ENCODE data around the gene MUC21. TPM values are rescaled to one million over a fixed set of nuclear protein-coding genes. Genes with fewer than 3 reads are reported as not detected.
"Not testable (repeated sequence)": the region's sequence is repeated elsewhere in the genome, so short reads cannot be mapped to it uniquely, and the experiment has no call there.

The MUC21 gene
- total and polyA plus RNA-seq, 5 donors from 2014 or later = not detected

DNA sequence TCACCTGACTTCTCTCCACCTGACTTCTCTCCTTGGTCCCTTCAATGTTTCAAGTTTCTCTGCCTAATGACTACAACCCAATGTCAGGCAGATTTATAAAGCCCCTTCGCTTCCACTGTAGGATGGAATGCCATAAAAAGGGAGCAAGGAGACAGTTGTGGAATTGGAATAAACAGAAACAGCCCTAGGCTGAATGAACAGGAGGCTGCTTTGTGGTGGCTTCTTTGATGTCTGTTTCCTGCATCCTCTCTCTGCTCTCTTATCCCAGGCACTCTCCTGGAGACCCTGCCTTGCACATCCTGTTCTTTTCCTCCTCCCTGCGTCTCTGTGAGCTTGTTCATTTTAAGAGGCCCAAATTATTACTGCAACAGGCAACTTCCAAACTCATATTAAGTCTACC is 25.8 kb upstream of the MUC21 start:
- no peak for DNase-seq
- Histone ChIP-seq H3K4me1 (ENCODE audit: control insufficient read depth, insufficient read depth, low read length, poor library complexity, severe bottlenecking) (peaks cover 14% of the 10 kb centered on the region), H3K9me3 (ENCODE audit: control insufficient read depth in 2 of 2, low read length in 2 of 2) (no peaks in the 10 kb centered on the region), H3K4me3 (ENCODE audit: low read depth, low read length) (no peak overlapping the region), H3K36me3 (ENCODE audit: control insufficient read depth, insufficient read depth, low read length) (no peaks in the 10 kb centered on the region), H3K27me3 (ENCODE audit: control insufficient read depth, insufficient read depth, low read length) (peaks cover 3% of the 10 kb centered on the region), H3K27ac (ENCODE audit: insufficient read depth, low read length, poor library complexity, severe bottlenecking) (no peak overlapping the region)
- no peaks in the 10 kb centered on the region for H3K36me3 Mint-ChIP-seq
- H3K4me1 Mint-ChIP-seq = peaks cover 5 to 23% (median 6%) of the 10 kb centered on the region in 4 donors
- H3K9me3 Mint-ChIP-seq = peaks cover 0 to 4% (median 0%) of the 10 kb centered on the region in 7 donors
- H3K27me3 Mint-ChIP-seq = peaks cover 35% of the 10 kb centered on the region
- H3K4me3 Mint-ChIP-seq = peak overlapping the region in 1 of 4 donors; percentile 32
- H3K27ac Mint-ChIP-seq = peak overlapping the region in 2 of 3 donors; percentile 23 to 78
- no peak for ATAC-seq (ENCODE audit: low read depth in 2 of 2)

DNA sequence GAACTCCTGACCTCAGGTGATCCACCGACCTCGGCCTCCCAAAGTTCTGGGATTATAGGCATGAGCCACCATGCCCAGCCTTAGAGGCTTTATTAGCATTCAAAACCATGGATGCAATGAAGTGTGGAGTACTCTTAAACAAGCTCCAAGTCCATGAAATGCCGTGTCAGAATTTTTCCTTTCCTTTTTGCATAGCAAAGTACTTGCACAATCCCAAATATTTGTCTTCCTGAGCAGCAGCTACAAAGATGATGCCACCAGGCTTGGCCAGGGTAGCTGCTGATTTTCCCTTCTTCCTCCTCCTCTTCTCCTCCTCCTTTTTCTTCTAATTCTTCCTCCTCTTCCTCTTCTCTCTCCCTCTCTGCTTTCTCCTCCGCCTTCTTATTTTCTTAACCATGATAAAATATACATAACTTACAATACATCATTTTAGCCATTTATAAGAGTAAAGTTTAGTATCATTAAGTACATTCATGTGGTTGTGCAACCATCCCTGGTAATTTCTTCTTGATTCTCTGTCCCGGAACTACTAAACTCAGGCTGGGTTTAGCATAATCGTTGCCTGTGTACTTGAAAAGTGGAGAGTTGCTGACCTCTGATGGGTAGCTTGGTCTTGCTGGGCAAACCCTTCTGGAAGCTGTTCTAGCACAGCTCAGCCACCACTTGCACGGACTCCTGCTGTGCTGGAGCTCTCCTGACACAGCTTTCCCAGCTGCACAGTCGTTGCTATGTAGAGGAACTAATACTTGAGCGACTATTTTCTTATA is 22.4 kb upstream of the MUC21 start:
- DNase-seq (no peak), ATAC-seq (ENCODE audit: low read depth in 2 of 2) (no peak)
- Histone ChIP-seq H3K9me3 (ENCODE audit: control insufficient read depth in 2 of 2, low read length in 2 of 2) (no peaks in the 10 kb centered on the region), H3K4me3 (ENCODE audit: low read depth, low read length) (no peak overlapping the region), H3K4me1 (ENCODE audit: control insufficient read depth, insufficient read depth, low read length, poor library complexity, severe bottlenecking) (peaks cover 2% of the 10 kb centered on the region), H3K27ac (ENCODE audit: insufficient read depth, low read length, poor library complexity, severe bottlenecking) (no peak overlapping the region), H3K27me3 (ENCODE audit: control insufficient read depth, insufficient read depth, low read length) (peaks cover 5% of the 10 kb centered on the region), H3K36me3 (ENCODE audit: control insufficient read depth, insufficient read depth, low read length) (no peaks in the 10 kb centered on the region)
- Mint-ChIP-seq H3K4me1 (peaks cover 0 to 13% (median 6%) of the 10 kb centered on the region in 4 donors), H3K27ac (peak overlapping the region in 1 of 3 donors; percentile 52), H3K27me3 (peaks cover 49% of the 10 kb centered on the region), H3K4me3 (no peak overlapping the region), H3K36me3 (peaks cover 3% of the 10 kb centered on the region), H3K9me3 (peaks cover 0 to 4% (median 0%) of the 10 kb centered on the region in 7 donors)

DNA sequence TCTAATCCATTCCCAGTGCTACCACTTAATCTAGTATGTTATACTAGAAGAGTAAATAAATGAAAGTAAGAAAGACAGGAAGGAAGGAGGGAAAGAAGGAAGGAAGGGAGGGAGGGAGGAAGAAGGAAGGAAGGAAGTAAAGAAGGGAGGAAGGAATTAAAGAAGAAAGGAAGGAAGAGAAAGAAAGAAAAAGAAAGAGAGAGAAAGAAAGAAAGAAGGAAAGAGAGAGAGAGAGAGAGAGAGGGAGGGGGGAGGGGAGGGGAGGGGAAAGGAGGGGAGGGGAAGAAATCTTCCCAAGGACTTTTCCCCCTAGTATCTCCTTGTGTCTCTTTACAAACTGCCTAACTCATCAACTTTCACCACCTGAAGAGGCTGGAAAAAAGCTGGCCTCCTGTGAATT is 20.8 kb upstream of the MUC21 start:
- Histone ChIP-seq H3K4me3 (ENCODE audit: low read depth, low read length) (no peak overlapping the region), H3K36me3 (ENCODE audit: control insufficient read depth, insufficient read depth, low read length) (no peaks in the 10 kb centered on the region), H3K27me3 (ENCODE audit: control insufficient read depth, insufficient read depth, low read length) (peaks cover 5% of the 10 kb centered on the region), H3K27ac (ENCODE audit: insufficient read depth, low read length, poor library complexity, severe bottlenecking) (no peak overlapping the region), H3K9me3 (ENCODE audit: control insufficient read depth in 2 of 2, low read length in 2 of 2) (no peaks in the 10 kb centered on the region), H3K4me1 (ENCODE audit: control insufficient read depth, insufficient read depth, low read length, poor library complexity, severe bottlenecking) (no peaks in the 10 kb centered on the region)
- H3K27ac Mint-ChIP-seq = no peak overlapping the region
- H3K4me3 Mint-ChIP-seq = no peak overlapping the region
- H3K4me1 Mint-ChIP-seq = peaks cover 0 to 6% (median 4%) of the 10 kb centered on the region in 4 donors
- no peak for DNase-seq
- H3K27me3 Mint-ChIP-seq = peaks cover 59% of the 10 kb centered on the region
- ATAC-seq (ENCODE audit: low read depth in 2 of 2) = no peak
- H3K36me3 Mint-ChIP-seq = peaks cover 3% of the 10 kb centered on the region
- H3K9me3 Mint-ChIP-seq = peaks cover 0 to 3% (median 0%) of the 10 kb centered on the region in 7 donors

DNA sequence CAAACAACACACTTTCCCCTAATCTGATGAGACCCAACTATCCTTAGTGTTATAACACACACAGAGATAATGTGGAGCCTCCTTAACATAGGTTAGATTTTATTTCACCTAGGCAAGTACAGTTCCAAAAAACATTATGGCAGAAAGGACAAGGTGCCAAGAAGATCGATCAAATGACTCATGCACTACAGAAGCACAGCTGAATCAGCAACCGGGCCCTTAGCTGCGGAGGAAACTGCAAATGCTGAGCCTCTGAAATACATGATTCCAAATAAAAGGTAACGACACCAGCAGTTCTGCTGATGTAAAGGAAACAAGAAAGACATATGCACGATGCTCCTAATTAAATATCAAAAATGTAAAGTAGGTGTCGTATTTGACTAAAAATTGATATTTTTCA is 19.9 kb upstream of the MUC21 start:
- DNase-seq (no peak), ATAC-seq (ENCODE audit: low read depth in 2 of 2) (no peak)
- Histone ChIP-seq H3K27me3 (ENCODE audit: control insufficient read depth, insufficient read depth, low read length) (peaks cover 5% of the 10 kb centered on the region), H3K27ac (ENCODE audit: insufficient read depth, low read length, poor library complexity, severe bottlenecking) (no peak overlapping the region), H3K4me3 (ENCODE audit: low read depth, low read length) (no peak overlapping the region), H3K36me3 (ENCODE audit: control insufficient read depth, insufficient read depth, low read length) (no peaks in the 10 kb centered on the region), H3K4me1 (ENCODE audit: control insufficient read depth, insufficient read depth, low read length, poor library complexity, severe bottlenecking) (no peaks in the 10 kb centered on the region), H3K9me3 (ENCODE audit: control insufficient read depth in 2 of 2, low read length in 2 of 2) (no peaks in the 10 kb centered on the region)
- Mint-ChIP-seq H3K27me3 (peaks cover 59% of the 10 kb centered on the region), H3K9me3 (peaks cover 0 to 1% (median 0%) of the 10 kb centered on the region in 7 donors), H3K27ac (no peak overlapping the region), H3K4me1 (peaks cover 0 to 6% (median 4%) of the 10 kb centered on the region in 4 donors), H3K4me3 (no peak overlapping the region), H3K36me3 (peaks cover 3% of the 10 kb centered on the region)

DNA sequence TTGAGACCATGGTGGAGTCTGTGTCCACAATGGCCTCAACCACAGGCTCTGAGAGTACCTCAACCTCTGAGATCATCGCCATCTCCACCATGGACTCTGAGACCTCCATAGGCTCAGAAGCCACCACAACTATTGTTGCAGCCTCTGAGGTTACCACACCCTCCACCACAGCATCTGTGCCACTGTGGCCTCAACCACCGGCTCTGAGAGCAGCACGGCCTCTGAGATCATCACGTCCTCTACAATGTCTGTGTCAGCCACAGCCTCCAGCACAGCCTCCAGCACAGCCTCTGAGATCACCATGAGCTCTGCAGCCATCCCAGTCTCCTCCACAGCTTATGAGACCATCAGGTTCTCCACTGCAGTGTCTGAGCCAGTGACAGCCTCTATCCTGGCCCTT is 19.4 kb upstream of the MUC21 start:
- H3K4me3 Mint-ChIP-seq = no peak overlapping the region
- peaks cover 3% of the 10 kb centered on the region for H3K36me3 Mint-ChIP-seq
- no peak overlapping the region for H3K4me3 ChIP-seq (ENCODE audit: low read depth, low read length)
- H3K27ac Mint-ChIP-seq = no peak overlapping the region
- H3K27me3 ChIP-seq (ENCODE audit: control insufficient read depth, insufficient read depth, low read length) = peaks cover 5% of the 10 kb centered on the region
- H3K36me3 ChIP-seq (ENCODE audit: control insufficient read depth, insufficient read depth, low read length) = no peaks in the 10 kb centered on the region
- peaks cover 57% of the 10 kb centered on the region for H3K27me3 Mint-ChIP-seq
- H3K4me1 Mint-ChIP-seq = peaks cover 0 to 6% (median 4%) of the 10 kb centered on the region in 4 donors
- peaks cover 0 to 1% (median 0%) of the 10 kb centered on the region in 7 donors for H3K9me3 Mint-ChIP-seq
- H3K9me3 ChIP-seq (ENCODE audit: control insufficient read depth in 2 of 2, low read length in 2 of 2) = no peaks in the 10 kb centered on the region
- ATAC-seq (ENCODE audit: low read depth in 2 of 2) = no peak
- peak in 1 of 3 donors; percentile 13 for DNase-seq
- H3K4me1 ChIP-seq (ENCODE audit: control insufficient read depth, insufficient read depth, low read length, poor library complexity, severe bottlenecking) = no peaks in the 10 kb centered on the region
- no peak overlapping the region for H3K27ac ChIP-seq (ENCODE audit: insufficient read depth, low read length, poor library complexity, severe bottlenecking)

DNA sequence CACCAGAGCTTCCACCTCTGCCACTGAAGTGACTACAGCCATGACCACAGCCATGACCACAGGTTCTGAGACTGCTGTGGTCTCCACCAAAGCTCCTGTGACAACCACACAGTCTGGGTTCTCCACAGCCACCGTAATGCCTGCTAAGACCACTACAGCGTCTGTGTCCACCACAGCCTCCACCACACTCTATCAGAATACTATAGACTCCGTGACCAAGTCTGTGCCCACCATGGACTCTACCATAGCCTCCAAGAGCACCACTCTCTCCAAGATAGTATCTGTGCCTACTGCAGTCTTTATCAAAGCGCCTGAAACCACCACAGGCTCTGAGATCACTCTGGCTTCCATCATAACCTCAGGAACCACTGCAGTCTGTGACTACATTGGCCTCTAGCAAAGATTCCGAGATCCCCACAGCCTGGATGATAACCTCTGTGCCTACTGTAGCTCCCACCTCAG is 18.3 kb upstream of the MUC21 start:
- H3K36me3 Mint-ChIP-seq = peaks cover 3% of the 10 kb centered on the region
- Histone ChIP-seq H3K36me3 (ENCODE audit: control insufficient read depth, insufficient read depth, low read length) (no peaks in the 10 kb centered on the region), H3K27me3 (ENCODE audit: control insufficient read depth, insufficient read depth, low read length) (peaks cover 5% of the 10 kb centered on the region), H3K27ac (ENCODE audit: insufficient read depth, low read length, poor library complexity, severe bottlenecking) (no peak overlapping the region), H3K4me1 (ENCODE audit: control insufficient read depth, insufficient read depth, low read length, poor library complexity, severe bottlenecking) (no peaks in the 10 kb centered on the region), H3K9me3 (ENCODE audit: control insufficient read depth in 2 of 2, low read length in 2 of 2) (no peaks in the 10 kb centered on the region), H3K4me3 (ENCODE audit: low read depth, low read length) (no peak overlapping the region)
- peaks cover 0 to 6% (median 4%) of the 10 kb centered on the region in 4 donors for H3K4me1 Mint-ChIP-seq
- H3K4me3 Mint-ChIP-seq = no peak overlapping the region
- DNase-seq = no peak
- H3K27me3 Mint-ChIP-seq = peaks cover 53% of the 10 kb centered on the region
- no peak for ATAC-seq (ENCODE audit: low read depth in 2 of 2)
- peak overlapping the region in 2 of 3 donors; percentile 1 to 32 for H3K27ac Mint-ChIP-seq
- H3K9me3 Mint-ChIP-seq = peaks cover 0 to 1% (median 0%) of the 10 kb centered on the region in 7 donors

DNA sequence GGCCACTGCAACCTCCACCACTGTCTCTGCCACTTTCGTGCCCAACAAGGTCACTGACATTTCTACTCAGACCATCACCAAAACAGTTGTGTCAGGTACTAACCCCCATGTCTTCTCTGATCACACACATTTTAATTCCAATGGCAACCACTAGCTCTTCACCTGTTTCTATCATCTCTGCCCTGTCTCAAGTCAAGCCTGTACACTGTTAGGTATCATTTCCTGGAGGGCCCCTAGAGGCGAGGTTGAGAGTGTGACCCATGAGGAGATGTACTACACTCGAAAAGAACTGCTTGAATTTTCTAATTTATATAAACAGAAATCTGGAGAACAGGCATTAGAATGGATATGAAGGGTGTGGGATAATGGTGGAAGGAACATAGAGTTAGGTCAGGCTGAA is 17.4 kb upstream of the MUC21 start:
- no peak overlapping the region for H3K27ac Mint-ChIP-seq
- peaks cover 3% of the 10 kb centered on the region for H3K36me3 Mint-ChIP-seq
- no peak overlapping the region for H3K4me3 ChIP-seq (ENCODE audit: low read depth, low read length)
- H3K27ac ChIP-seq (ENCODE audit: insufficient read depth, low read length, poor library complexity, severe bottlenecking) = no peak overlapping the region
- DNase-seq (peak in 1 of 3 donors; percentile 20), ATAC-seq (ENCODE audit: low read depth in 2 of 2) (no peak)
- H3K27me3 ChIP-seq (ENCODE audit: control insufficient read depth, insufficient read depth, low read length) = peaks cover 5% of the 10 kb centered on the region
- H3K9me3 Mint-ChIP-seq = no peaks in the 10 kb centered on the region
- peaks cover 0 to 6% (median 4%) of the 10 kb centered on the region in 4 donors for H3K4me1 Mint-ChIP-seq
- no peaks in the 10 kb centered on the region for H3K36me3 ChIP-seq (ENCODE audit: control insufficient read depth, insufficient read depth, low read length)
- no peak overlapping the region for H3K4me3 Mint-ChIP-seq
- peaks cover 45% of the 10 kb centered on the region for H3K27me3 Mint-ChIP-seq
- no peaks in the 10 kb centered on the region for H3K9me3 ChIP-seq (ENCODE audit: control insufficient read depth in 2 of 2, low read length in 2 of 2)
- H3K4me1 ChIP-seq (ENCODE audit: control insufficient read depth, insufficient read depth, low read length, poor library complexity, severe bottlenecking) = no peaks in the 10 kb centered on the region

DNA sequence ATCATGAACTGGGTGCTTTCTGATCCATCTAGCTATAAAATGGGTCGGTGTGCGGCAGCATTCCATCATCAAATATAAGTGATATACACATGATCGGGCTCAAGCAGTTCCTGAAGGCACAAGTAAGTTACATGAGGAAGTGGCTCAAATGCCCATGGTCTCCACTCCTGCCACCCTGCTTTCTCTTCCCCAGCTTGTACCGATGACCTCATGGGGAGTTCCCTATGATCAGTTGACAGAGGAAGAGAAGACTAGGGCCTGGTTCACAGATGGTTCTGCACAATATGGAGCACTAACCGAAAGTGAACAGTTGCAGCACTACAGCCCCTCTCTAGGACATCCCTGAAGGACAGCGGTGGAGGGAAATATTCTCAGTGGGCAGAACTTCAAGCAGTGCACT is 14.3 kb upstream of the MUC21 start:
- H3K4me3 Mint-ChIP-seq; H3K4me3 ChIP-seq (ENCODE audit: low read depth, low read length); H3K27ac ChIP-seq (ENCODE audit: insufficient read depth, low read length, poor library complexity, severe bottlenecking); H3K36me3 ChIP-seq (ENCODE audit: control insufficient read depth, insufficient read depth, low read length); H3K27ac Mint-ChIP-seq; DNase-seq; H3K27me3 ChIP-seq (ENCODE audit: control insufficient read depth, insufficient read depth, low read length); H3K4me1 ChIP-seq (ENCODE audit: control insufficient read depth, insufficient read depth, low read length, poor library complexity, severe bottlenecking); H3K4me1 Mint-ChIP-seq; H3K9me3 ChIP-seq (ENCODE audit: control insufficient read depth in 2 of 2, low read length in 2 of 2); H3K9me3 Mint-ChIP-seq; ATAC-seq (ENCODE audit: low read depth in 2 of 2); H3K36me3 Mint-ChIP-seq: not testable (repeated sequence)
- peaks cover 38% of the 10 kb centered on the region for H3K27me3 Mint-ChIP-seq
